ENCODE data around the gene PDK2.

The PDK2 gene

GRCh38 chr17:50155115-50155819 lies 60.1 kb downstream of the PDK2 start:
- H3K27ac ChIP-seq, result no peak overlapping the region
- H3K4me3 ChIP-seq (ENCODE audit: low read depth, low read length), result no peak overlapping the region
- H3K36me3 ChIP-seq (replicated peaks), result no peaks in the 10 kb centered on the region
- no peaks in the 10 kb centered on the region for H3K27me3 ChIP-seq (replicated peaks)
- in situ Hi-C loops (cut with HindIII; ENCODE audit: low pct_ligation_motif_present, low sequenced_read_pairs), result no loop called here
- DNase-seq, result no peak
- TF ChIP-seq CTCF (IDR thresholded peaks at IDR 0.05; ENCODE audit: low read depth, low read length, missing control alignments), result no peak

- in situ Hi-C loops (cut with HindIII; ENCODE audit: low pct_ligation_motif_present, low sequenced_read_pairs), result no loop called here
- no peak for TF ChIP-seq CTCF (IDR thresholded peaks at IDR 0.05; ENCODE audit: low read depth, low read length, missing control alignments)
- DNase-seq, result no peak
These were observed 62.7 kb downstream of the PDK2 start for GRCh38 chr17:50157891-50158290.

GRCh38 chr17:50161023-50161910 lies 66.1 kb downstream of the PDK2 start:
- peak; percentile 80 for DNase-seq
- Histone ChIP-seq H3K4me3 (ENCODE audit: low read depth, low read length) (peak overlapping the region; percentile 71), H3K27ac (no peak overlapping the region), H3K36me3 (replicated peaks) (no peaks in the 10 kb centered on the region), H3K27me3 (replicated peaks) (no peaks in the 10 kb centered on the region)
- TF ChIP-seq CTCF (IDR thresholded peaks at IDR 0.05; ENCODE audit: low read depth, low read length, missing control alignments), result peak; percentile 87
- in situ Hi-C loops (cut with HindIII; ENCODE audit: low pct_ligation_motif_present, low sequenced_read_pairs), result no loop called here

More at GRCh38 chr17:50157891-50158290, 62.7 kb downstream of the PDK2 start:
- Histone ChIP-seq H3K4me3 (ENCODE audit: low read depth, low read length) (no peak overlapping the region), H3K27me3 (replicated peaks) (no peaks in the 10 kb centered on the region), H3K36me3 (replicated peaks) (no peaks in the 10 kb centered on the region), H3K27ac (no peak overlapping the region)
